Lower leg skin (tissue), 4 donors: ENCODE results near the gene NT5C1B. TPM values are rescaled to one million over a fixed set of nuclear protein-coding genes. Genes with fewer than 3 reads are reported as not detected.

Experiments
- DNase-seq, 2 donors: peaks; one replicate each; pipeline ENCODE4 v3.0.0-alpha.2; 2019; ENCODE audit warnings: low spot score in 2 of 2
- H3K4me3 ChIP-seq: fragments of 200-600 bp; sonication (generic); 2 replicates; pipeline ENCODE4 v1.5.1; 2017; ENCODE audit warnings: mild to moderate bottlenecking, low read depth; ENCODE audit not compliant: poor library complexity, severe bottlenecking
- POLR2A ChIP-seq, 2 donors: fragments of 450-650 bp; IDR thresholded peaks; one replicate each; pipeline ENCODE4 v1.6.1; 2016 to 2017; ENCODE audit warnings: antibody characterized with exemption in 2 of 2, mild to moderate bottlenecking in 1 of 2, moderate library complexity in 1 of 2
- WGBS, 2 donors: methylation state at CpG; one replicate each; pipeline ENCODE4 v1.1.5; 2018; 5-methylcytosine and 5-hydroxymethylcytosine counted together
- intact Hi-C: fragments of 100-400 bp; cut with DNase I; formaldehyde crosslinking; loops from one replicate; pipeline ENCODE4 v1.15.0; 2023; ENCODE audit warnings: low total_unique reads
- total RNA-seq, 4 donors: library from RNA; depleted of rRNA; stranded (reverse); fragments of >200 nt; gene quantifications; one replicate each; pipeline ENCODE4 v1.1.0, GENCODE V29; 2016
- TF ChIP-seq, protein P1 (sequence below), 3 donors: fragments of 450-650 bp; IDR thresholded peaks; one replicate each; pipeline ENCODE4 v1.5.1; 2016; ENCODE audit warnings: antibody characterized with exemption in 3 of 3, mild to moderate bottlenecking in 3 of 3, moderate library complexity in 2 of 3

NT5C1B gene
- total RNA-seq, 4 donors from 2014 or later = not detected

GRCh38 chr2:18605115-18605514, 15.7 kb upstream of the NT5C1B start:
- intact Hi-C loops = no loop called here
- TF ChIP-seq, protein P1, sequence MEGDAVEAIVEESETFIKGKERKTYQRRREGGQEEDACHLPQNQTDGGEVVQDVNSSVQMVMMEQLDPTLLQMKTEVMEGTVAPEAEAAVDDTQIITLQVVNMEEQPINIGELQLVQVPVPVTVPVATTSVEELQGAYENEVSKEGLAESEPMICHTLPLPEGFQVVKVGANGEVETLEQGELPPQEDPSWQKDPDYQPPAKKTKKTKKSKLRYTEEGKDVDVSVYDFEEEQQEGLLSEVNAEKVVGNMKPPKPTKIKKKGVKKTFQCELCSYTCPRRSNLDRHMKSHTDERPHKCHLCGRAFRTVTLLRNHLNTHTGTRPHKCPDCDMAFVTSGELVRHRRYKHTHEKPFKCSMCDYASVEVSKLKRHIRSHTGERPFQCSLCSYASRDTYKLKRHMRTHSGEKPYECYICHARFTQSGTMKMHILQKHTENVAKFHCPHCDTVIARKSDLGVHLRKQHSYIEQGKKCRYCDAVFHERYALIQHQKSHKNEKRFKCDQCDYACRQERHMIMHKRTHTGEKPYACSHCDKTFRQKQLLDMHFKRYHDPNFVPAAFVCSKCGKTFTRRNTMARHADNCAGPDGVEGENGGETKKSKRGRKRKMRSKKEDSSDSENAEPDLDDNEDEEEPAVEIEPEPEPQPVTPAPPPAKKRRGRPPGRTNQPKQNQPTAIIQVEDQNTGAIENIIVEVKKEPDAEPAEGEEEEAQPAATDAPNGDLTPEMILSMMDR (IDR thresholded peaks at IDR 0.05) = no peak
- no peak for TF ChIP-seq POLR2A (IDR thresholded peaks at IDR 0.05)
- H3K4me3 ChIP-seq = no peak overlapping the region
- DNase-seq = no peak

DNA sequence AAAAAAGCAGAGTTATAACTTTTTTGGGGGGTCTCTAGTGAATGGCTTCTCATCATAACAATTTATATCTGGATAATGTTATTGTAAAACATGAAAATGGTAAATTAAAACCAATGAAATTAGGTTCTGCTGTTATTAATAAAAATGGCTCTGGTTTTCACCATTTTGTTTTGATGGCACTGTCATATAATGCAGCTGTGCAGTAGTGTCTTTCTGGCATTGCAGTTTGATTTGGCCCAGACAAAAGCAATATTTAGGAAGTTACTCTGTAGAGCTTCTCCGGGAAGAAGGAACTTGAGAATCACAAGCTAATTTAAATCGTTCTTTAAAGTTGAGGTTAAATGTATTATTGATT, 15.1 kb upstream of the NT5C1B start:
- 73 to 78% methylated on average over 2 of the region's 2 CpGs for WGBS, 2 donors
- DNase-seq = no peak
- no peak overlapping the region for H3K4me3 ChIP-seq
- intact Hi-C loops = no loop called here
- no peak for TF ChIP-seq POLR2A (IDR thresholded peaks at IDR 0.05)
- TF ChIP-seq, protein P1 (IDR thresholded peaks at IDR 0.05) = no peak

- DNase-seq = no peak
- intact Hi-C loops = no loop called here
- TF ChIP-seq, protein P1 (IDR thresholded peaks at IDR 0.05) = no peak
- no peak for TF ChIP-seq POLR2A (IDR thresholded peaks at IDR 0.05)
- WGBS, 2 donors = 86 to 92% methylated on average over 3 of the region's 3 CpGs
- H3K4me3 ChIP-seq = no peak overlapping the region
Measured at GRCh38 chr2:18603854-18604530, 14.6 kb upstream of the NT5C1B start.

- intact Hi-C loops = no loop called here
- no peak for TF ChIP-seq POLR2A (IDR thresholded peaks at IDR 0.05)
- TF ChIP-seq, protein P1 (IDR thresholded peaks at IDR 0.05) = no peak
- no peak for DNase-seq
- 76 to 85% methylated on average over 2 of the region's 2 CpGs for WGBS, 2 donors
- no peak overlapping the region for H3K4me3 ChIP-seq
Measured at GRCh38 chr2:18602298-18602697, 12.9 kb upstream of the NT5C1B start.

- TF ChIP-seq, protein P1 (IDR thresholded peaks at IDR 0.05) = no peak
- TF ChIP-seq POLR2A (IDR thresholded peaks at IDR 0.05) = no peak
- intact Hi-C loops = no loop called here
- 76 to 81% methylated on average over 2 of the region's 2 CpGs for WGBS, 2 donors
- H3K4me3 ChIP-seq = no peak overlapping the region
- no peak for DNase-seq
Measured at GRCh38 chr2:18600255-18600613, 10.9 kb upstream of the NT5C1B start.
